ENCODE data around the gene EYS. TPM values are rescaled to one million over a fixed set of nuclear protein-coding genes. Genes with fewer than 3 reads are reported as not detected.

Gene EYS
- total and polyA plus RNA-seq, 2 donors: 4.4 TPM; not detected in 1

- H3K27ac ChIP-seq (ENCODE audit: low read depth): no peak overlapping the region
- DNase-seq (ENCODE audit: extremely low spot score): no peak
- H3K4me3 ChIP-seq (ENCODE audit: low read depth, low read length): no peak overlapping the region
- WGBS: 91% methylated on average over 4 of the region's 4 CpGs
- no peaks in the 10 kb centered on the region for H3K4me1 ChIP-seq (ENCODE audit: insufficient read depth)
- H3K36me3 ChIP-seq (ENCODE audit: insufficient read depth): no peaks in the 10 kb centered on the region
These were observed 2021.3 kb downstream of the EYS start for GRCh38 chr6:63685446-63686379.

GRCh38 chr6:63683071-63683603 is 2023.9 kb downstream of the EYS start:
- no peak overlapping the region for H3K4me3 ChIP-seq (ENCODE audit: low read depth, low read length)
- H3K36me3 ChIP-seq (ENCODE audit: insufficient read depth): no peaks in the 10 kb centered on the region
- H3K27ac ChIP-seq (ENCODE audit: low read depth): no peak overlapping the region
- WGBS: 90% methylated on average over 1 of the region's 1 CpG
- no peak for DNase-seq (ENCODE audit: extremely low spot score)
- no peaks in the 10 kb centered on the region for H3K4me1 ChIP-seq (ENCODE audit: insufficient read depth)

- Histone ChIP-seq H3K36me3 (ENCODE audit: insufficient read depth) (no peaks in the 10 kb centered on the region), H3K27ac (ENCODE audit: low read depth) (no peak overlapping the region), H3K4me1 (ENCODE audit: insufficient read depth) (peaks cover 7% of the 10 kb centered on the region), H3K4me3 (ENCODE audit: low read depth, low read length) (no peak overlapping the region)
- no peak for DNase-seq (ENCODE audit: extremely low spot score)
- WGBS: 66% methylated on average over 1 of the region's 1 CpG
These were observed 2029.7 kb downstream of the EYS start for GRCh38 chr6:63677282-63677681.

GRCh38 chr6:63676412-63677114 is 2030.5 kb downstream of the EYS start:
- WGBS: 76% methylated on average over 3 of the region's 3 CpGs
- H3K4me1 ChIP-seq (ENCODE audit: insufficient read depth): peaks cover 7% of the 10 kb centered on the region
- no peak overlapping the region for H3K27ac ChIP-seq (ENCODE audit: low read depth)

GRCh38 chr6:63675138-63675537 is 2031.9 kb downstream of the EYS start:
- H3K4me1 ChIP-seq (ENCODE audit: insufficient read depth): peaks cover 7% of the 10 kb centered on the region
- H3K36me3 ChIP-seq (ENCODE audit: insufficient read depth): no peaks in the 10 kb centered on the region
- no peak overlapping the region for H3K4me3 ChIP-seq (ENCODE audit: low read depth, low read length)
- WGBS: 88% methylated on average over 1 of the region's 1 CpG
- DNase-seq (ENCODE audit: extremely low spot score): no peak
- H3K27ac ChIP-seq (ENCODE audit: low read depth): no peak overlapping the region

More at GRCh38 chr6:63676412-63677114, 2030.5 kb downstream of the EYS start:
- Histone ChIP-seq H3K36me3 (ENCODE audit: insufficient read depth) (no peaks in the 10 kb centered on the region), H3K4me3 (ENCODE audit: low read depth, low read length) (no peak overlapping the region)
- no peak for DNase-seq (ENCODE audit: extremely low spot score)

GRCh38 chr6:63674635-63675034 is 2032.4 kb downstream of the EYS start:
- Histone ChIP-seq H3K36me3 (ENCODE audit: insufficient read depth) (no peaks in the 10 kb centered on the region), H3K27ac (ENCODE audit: low read depth) (no peak overlapping the region), H3K4me3 (ENCODE audit: low read depth, low read length) (no peak overlapping the region), H3K4me1 (ENCODE audit: insufficient read depth) (peaks cover 7% of the 10 kb centered on the region)
- 55% methylated on average over 3 of the region's 3 CpGs for WGBS
- DNase-seq (ENCODE audit: extremely low spot score): no peak

GRCh38 chr6:63673692-63674091 is 2033.3 kb downstream of the EYS start:
- DNase-seq (ENCODE audit: extremely low spot score): no peak
- Histone ChIP-seq H3K27ac (ENCODE audit: low read depth) (no peak overlapping the region), H3K36me3 (ENCODE audit: insufficient read depth) (no peaks in the 10 kb centered on the region), H3K4me3 (ENCODE audit: low read depth, low read length) (no peak overlapping the region), H3K4me1 (ENCODE audit: insufficient read depth) (peaks cover 7% of the 10 kb centered on the region)
- WGBS: 84% methylated on average over 2 of the region's 2 CpGs

- Histone ChIP-seq H3K27ac (ENCODE audit: low read depth) (no peak overlapping the region), H3K36me3 (ENCODE audit: insufficient read depth) (no peaks in the 10 kb centered on the region), H3K4me3 (ENCODE audit: low read depth, low read length) (no peak overlapping the region), H3K4me1 (ENCODE audit: insufficient read depth) (peaks cover 9% of the 10 kb centered on the region)
- no peak for DNase-seq (ENCODE audit: extremely low spot score)
- WGBS: 96% methylated on average over 3 of the region's 3 CpGs
These were observed 2034.4 kb downstream of the EYS start for GRCh38 chr6:63672582-63673129.

GRCh38 chr6:63671098-63671754 is 2035.8 kb downstream of the EYS start:
- H3K4me1 ChIP-seq (ENCODE audit: insufficient read depth): peaks cover 6% of the 10 kb centered on the region
- no peak for DNase-seq (ENCODE audit: extremely low spot score)
- H3K27ac ChIP-seq (ENCODE audit: low read depth): no peak overlapping the region
- H3K36me3 ChIP-seq (ENCODE audit: insufficient read depth): no peaks in the 10 kb centered on the region
- 65% methylated on average over 6 of the region's 6 CpGs for WGBS
- H3K4me3 ChIP-seq (ENCODE audit: low read depth, low read length): no peak overlapping the region

All from urinary bladder (tissue), 4 donors.